Ishikawa (cell line): ENCODE data around the gene PLXNB2.

Experiments
- CEBPB ChIP-seq: IDR thresholded peaks from 2 replicates; pipeline ENCODE4 v1.6.1; 2012
- CREB1 ChIP-seq: IDR thresholded peaks from 2 replicates; pipeline ENCODE4 v1.6.1; 2012; ENCODE audit warnings: low read depth
- TAF1 ChIP-seq: IDR thresholded peaks from 2 replicates; pipeline ENCODE4 v1.6.1; 2012; ENCODE audit warnings: low read depth, mild to moderate bottlenecking
- TF ChIP-seq, protein P1 (sequence below): IDR thresholded peaks from 2 replicates; pipeline ENCODE4 v1.6.1; 2012; ENCODE audit warnings: low read depth, mild to moderate bottlenecking

DNA sequence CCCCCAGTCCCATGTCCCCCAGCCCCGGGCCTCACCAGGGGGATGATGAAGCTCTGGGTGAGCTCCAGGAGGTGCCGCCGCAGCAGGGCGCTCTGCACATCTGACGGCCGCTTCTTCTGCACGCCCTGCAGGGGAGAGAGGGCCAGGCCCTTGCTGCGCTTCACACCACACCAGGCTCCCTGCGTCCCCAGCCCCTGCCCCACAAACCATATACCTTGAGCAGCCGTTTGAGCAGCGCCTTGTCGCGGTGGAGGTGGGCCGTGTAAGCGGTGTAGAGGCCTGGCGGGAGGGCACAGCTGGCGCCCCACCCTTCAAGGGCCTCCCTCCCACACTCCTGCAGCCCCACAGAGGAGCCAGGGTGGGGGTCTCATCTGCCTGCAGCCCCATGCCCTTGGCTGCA, 6.2 kb upstream of the PLXNB2 start:
- TF ChIP-seq, protein P1, sequence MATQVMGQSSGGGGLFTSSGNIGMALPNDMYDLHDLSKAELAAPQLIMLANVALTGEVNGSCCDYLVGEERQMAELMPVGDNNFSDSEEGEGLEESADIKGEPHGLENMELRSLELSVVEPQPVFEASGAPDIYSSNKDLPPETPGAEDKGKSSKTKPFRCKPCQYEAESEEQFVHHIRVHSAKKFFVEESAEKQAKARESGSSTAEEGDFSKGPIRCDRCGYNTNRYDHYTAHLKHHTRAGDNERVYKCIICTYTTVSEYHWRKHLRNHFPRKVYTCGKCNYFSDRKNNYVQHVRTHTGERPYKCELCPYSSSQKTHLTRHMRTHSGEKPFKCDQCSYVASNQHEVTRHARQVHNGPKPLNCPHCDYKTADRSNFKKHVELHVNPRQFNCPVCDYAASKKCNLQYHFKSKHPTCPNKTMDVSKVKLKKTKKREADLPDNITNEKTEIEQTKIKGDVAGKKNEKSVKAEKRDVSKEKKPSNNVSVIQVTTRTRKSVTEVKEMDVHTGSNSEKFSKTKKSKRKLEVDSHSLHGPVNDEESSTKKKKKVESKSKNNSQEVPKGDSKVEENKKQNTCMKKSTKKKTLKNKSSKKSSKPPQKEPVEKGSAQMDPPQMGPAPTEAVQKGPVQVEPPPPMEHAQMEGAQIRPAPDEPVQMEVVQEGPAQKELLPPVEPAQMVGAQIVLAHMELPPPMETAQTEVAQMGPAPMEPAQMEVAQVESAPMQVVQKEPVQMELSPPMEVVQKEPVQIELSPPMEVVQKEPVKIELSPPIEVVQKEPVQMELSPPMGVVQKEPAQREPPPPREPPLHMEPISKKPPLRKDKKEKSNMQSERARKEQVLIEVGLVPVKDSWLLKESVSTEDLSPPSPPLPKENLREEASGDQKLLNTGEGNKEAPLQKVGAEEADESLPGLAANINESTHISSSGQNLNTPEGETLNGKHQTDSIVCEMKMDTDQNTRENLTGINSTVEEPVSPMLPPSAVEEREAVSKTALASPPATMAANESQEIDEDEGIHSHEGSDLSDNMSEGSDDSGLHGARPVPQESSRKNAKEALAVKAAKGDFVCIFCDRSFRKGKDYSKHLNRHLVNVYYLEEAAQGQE: no peak
- TF ChIP-seq CEBPB: no peak
- TF ChIP-seq CREB1: no peak
- TF ChIP-seq TAF1: no peak
